ENCODE measurements around the gene KCNK3.

The KCNK3 gene

GRCh38 chr2:26679867-26680266 lies 12.7 kb upstream of the KCNK3 start:
- H2AFZ ChIP-seq (ENCODE audit: low read depth, low read length) = no peak overlapping the region
- no peak for TF ChIP-seq CTCF (IDR thresholded peaks at IDR 0.05; ENCODE audit: low read depth, low read length)
- TF ChIP-seq EZH2phosphoT487 (IDR thresholded peaks at IDR 0.05; ENCODE audit: low read depth) = no peak
- no peak overlapping the region for H3K9ac ChIP-seq (ENCODE audit: low read length)
- H3K36me3 ChIP-seq (replicated peaks; ENCODE audit: low read depth, low read length) = no peaks in the 10 kb centered on the region
- H4K20me1 ChIP-seq (ENCODE audit: insufficient read depth, low read length) = no peaks in the 10 kb centered on the region
- no peaks in the 10 kb centered on the region for H3K9me3 ChIP-seq (ENCODE audit: insufficient read depth, low read length)
- H3K4me1 ChIP-seq (ENCODE audit: low read length) = no peaks in the 10 kb centered on the region
- no peak overlapping the region for H3K27ac ChIP-seq (ENCODE audit: low read length)
- no peaks in the 10 kb centered on the region for H3K79me2 ChIP-seq (ENCODE audit: low read length)
- peaks cover 16% of the 10 kb centered on the region; the same call in 1 of the 2 replicates for H3K27me3 ChIP-seq (ENCODE audit: low read depth, low read length)
- H3K4me3 ChIP-seq (ENCODE audit: low read length) = no peak overlapping the region
- H3K4me2 ChIP-seq (ENCODE audit: low read length) = no peak overlapping the region

- Histone ChIP-seq H3K4me3 (ENCODE audit: low read length) (no peak overlapping the region), H3K9ac (ENCODE audit: low read length) (no peak overlapping the region), H3K4me1 (ENCODE audit: low read length) (no peaks in the 10 kb centered on the region), H2AFZ (ENCODE audit: low read depth, low read length) (no peak overlapping the region), H3K27ac (ENCODE audit: low read length) (no peak overlapping the region), H3K79me2 (ENCODE audit: low read length) (no peaks in the 10 kb centered on the region), H3K36me3 (replicated peaks; ENCODE audit: low read depth, low read length) (no peaks in the 10 kb centered on the region), H3K4me2 (ENCODE audit: low read length) (no peak overlapping the region), H4K20me1 (ENCODE audit: insufficient read depth, low read length) (no peaks in the 10 kb centered on the region), H3K9me3 (ENCODE audit: insufficient read depth, low read length) (no peaks in the 10 kb centered on the region), H3K27me3 (ENCODE audit: low read depth, low read length) (peaks cover 27% of the 10 kb centered on the region; the same call in 1 of the 2 replicates)
- TF ChIP-seq EZH2phosphoT487 (IDR thresholded peaks at IDR 0.05; ENCODE audit: low read depth) (no peak), CTCF (IDR thresholded peaks at IDR 0.05; ENCODE audit: low read depth, low read length) (no peak)
Measured at GRCh38 chr2:26681656-26682055, 10.9 kb upstream of the KCNK3 start.

GRCh38 chr2:26682155-26682554 lies 10.4 kb upstream of the KCNK3 start:
- Histone ChIP-seq H3K4me2 (ENCODE audit: low read length) (no peak overlapping the region), H3K4me1 (ENCODE audit: low read length) (no peaks in the 10 kb centered on the region), H3K79me2 (ENCODE audit: low read length) (no peaks in the 10 kb centered on the region), H3K9me3 (ENCODE audit: insufficient read depth, low read length) (no peaks in the 10 kb centered on the region), H3K36me3 (replicated peaks; ENCODE audit: low read depth, low read length) (no peaks in the 10 kb centered on the region), H3K4me3 (ENCODE audit: low read length) (no peak overlapping the region), H4K20me1 (ENCODE audit: insufficient read depth, low read length) (no peaks in the 10 kb centered on the region), H3K27ac (ENCODE audit: low read length) (no peak overlapping the region), H3K27me3 (ENCODE audit: low read depth, low read length) (peaks cover 26% of the 10 kb centered on the region; the same call in 1 of the 2 replicates), H2AFZ (ENCODE audit: low read depth, low read length) (no peak overlapping the region), H3K9ac (ENCODE audit: low read length) (no peak overlapping the region)
- TF ChIP-seq EZH2phosphoT487 (IDR thresholded peaks at IDR 0.05; ENCODE audit: low read depth) (no peak), CTCF (IDR thresholded peaks at IDR 0.05; ENCODE audit: low read depth, low read length) (no peak)

- TF ChIP-seq EZH2phosphoT487 (IDR thresholded peaks at IDR 0.05; ENCODE audit: low read depth) = no peak
- TF ChIP-seq CTCF (IDR thresholded peaks at IDR 0.05; ENCODE audit: low read depth, low read length) = no peak
- Histone ChIP-seq H3K27ac (ENCODE audit: low read length) (no peak overlapping the region), H3K27me3 (ENCODE audit: low read depth, low read length) (peaks cover 21% of the 10 kb centered on the region), H3K4me2 (ENCODE audit: low read length) (no peak overlapping the region), H3K4me3 (ENCODE audit: low read length) (no peak overlapping the region), H3K4me1 (ENCODE audit: low read length) (no peaks in the 10 kb centered on the region), H2AFZ (ENCODE audit: low read depth, low read length) (no peak overlapping the region), H3K9ac (ENCODE audit: low read length) (no peak overlapping the region), H4K20me1 (ENCODE audit: insufficient read depth, low read length) (no peaks in the 10 kb centered on the region), H3K36me3 (replicated peaks; ENCODE audit: low read depth, low read length) (no peaks in the 10 kb centered on the region), H3K79me2 (ENCODE audit: low read length) (no peaks in the 10 kb centered on the region), H3K9me3 (ENCODE audit: insufficient read depth, low read length) (no peaks in the 10 kb centered on the region)
Measured at GRCh38 chr2:26683583-26683982, 8.9 kb upstream of the KCNK3 start.

All from OCI-LY3 (cell line).